SK-N-MC (cell line): ENCODE data around the gene GPR137C.

Experiments used
- EZH2 ChIP-seq: fragments of 200-600 bp; sonication (generic); IDR thresholded peaks from one replicate; pipeline ENCODE4 v1.6.1; 2017; ENCODE audit warnings: antibody characterized with exemption
- POLR2AphosphoS5 ChIP-seq: IDR thresholded peaks from 2 replicates; pipeline ENCODE4 v1.6.1; 2012; ENCODE audit warnings: mild to moderate bottlenecking, low read depth, low read length, borderline replicate concordance

DNA sequence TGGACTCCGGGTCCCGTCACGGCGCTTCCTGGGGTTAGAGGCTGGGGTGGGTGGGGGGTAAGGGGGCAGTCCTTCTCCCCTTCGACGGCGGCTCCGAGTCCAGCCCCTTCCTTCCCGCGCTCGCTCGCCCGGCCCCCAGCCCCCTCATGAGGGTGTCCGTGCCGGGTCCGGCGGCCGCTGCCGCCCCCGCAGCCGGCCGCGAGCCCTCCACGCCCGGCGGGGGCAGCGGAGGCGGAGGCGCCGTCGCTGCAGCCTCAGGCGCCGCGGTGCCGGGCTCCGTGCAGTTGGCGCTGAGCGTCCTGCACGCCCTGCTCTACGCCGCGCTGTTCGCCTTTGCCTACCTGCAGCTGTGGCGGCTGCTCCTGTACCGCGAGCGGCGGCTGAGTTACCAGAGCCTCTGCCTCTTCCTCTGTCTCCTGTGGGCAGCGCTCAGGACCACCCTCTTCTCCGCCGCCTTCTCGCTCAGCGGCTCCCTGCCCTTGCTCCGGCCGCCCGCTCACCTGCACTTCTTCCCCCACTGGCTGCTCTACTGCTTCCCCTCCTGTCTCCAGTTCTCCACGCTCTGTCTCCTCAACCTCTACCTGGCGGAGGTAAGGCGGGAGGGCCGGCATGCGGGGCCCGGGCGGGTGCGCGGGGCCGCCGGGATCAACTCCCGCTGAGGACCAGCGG lies 500 bp downstream of the GPR137C start:
- TF ChIP-seq POLR2AphosphoS5 (no peak), EZH2 (no peak)
